Trophoblast cell (in vitro differentiated cells and primary cell): ENCODE data around the gene ADARB1.

Experiments
- DNase-seq, 2 donors: peaks; one replicate each; pipeline ENCODE4 v3.0.0-alpha.2; 2016
- H2AFZ ChIP-seq: 2 replicates; pipeline ENCODE4 v1.6.1; 2013; ENCODE audit warnings: low read length, moderate library complexity, mild to moderate bottlenecking; ENCODE audit not compliant: insufficient read depth, poor library complexity
- H2AK5ac ChIP-seq: 2 replicates; pipeline ENCODE4 v1.6.1; 2013; ENCODE audit warnings: mild to moderate bottlenecking, low read length
- H2BK120ac ChIP-seq: 2 replicates; pipeline ENCODE4 v1.6.1; 2013; ENCODE audit warnings: low read length, mild to moderate bottlenecking, moderate library complexity; ENCODE audit not compliant: insufficient read depth, poor library complexity
- H2BK12ac ChIP-seq: 2 replicates; pipeline ENCODE4 v1.6.1; 2013; ENCODE audit warnings: mild to moderate bottlenecking, low read length, moderate library complexity
- H2BK5ac ChIP-seq: 2 replicates; pipeline ENCODE4 v1.6.1; 2013; ENCODE audit warnings: low read length, low read depth, moderate library complexity, mild to moderate bottlenecking; ENCODE audit not compliant: poor library complexity
- H3K14ac ChIP-seq: 2 replicates; pipeline ENCODE4 v1.6.1; 2013; ENCODE audit warnings: mild to moderate bottlenecking, low read length
- H3K18ac ChIP-seq: 2 replicates; pipeline ENCODE4 v1.6.1; 2013; ENCODE audit warnings: mild to moderate bottlenecking, low read length
- H3K23ac ChIP-seq: 2 replicates; pipeline ENCODE4 v1.6.1; 2013; ENCODE audit warnings: low read length
- H3K27ac ChIP-seq: 2 replicates; pipeline ENCODE4 v1.5.1; 2013; ENCODE audit warnings: low read depth, mild to moderate bottlenecking, inconsistent platforms, low read length, moderate library complexity
- H3K27me3 ChIP-seq: 2 replicates; pipeline ENCODE4 v1.6.1; 2013; ENCODE audit warnings: inconsistent platforms, mild to moderate bottlenecking, low read length, moderate library complexity; ENCODE audit not compliant: insufficient read depth
- H3K36me3 ChIP-seq, 2 experiments: 1 replicate in 1 of 2; 2 replicates in 1 of 2; pipeline ENCODE4 v1.6.1; 2013; ENCODE audit warnings: low read length in 2 of 2, mild to moderate bottlenecking in 2 of 2, moderate library complexity in 1 of 2; ENCODE audit not compliant: insufficient read depth in 2 of 2, control insufficient read depth in 1 of 2
- H3K4ac ChIP-seq: 2 replicates; pipeline ENCODE4 v1.6.1; 2013; ENCODE audit warnings: low read depth, mild to moderate bottlenecking, low read length, moderate library complexity
- H3K4me1 ChIP-seq, 2 experiments: 1 replicate in 1 of 2; 2 replicates in 1 of 2; pipeline ENCODE4 v1.6.1; 2013; ENCODE audit warnings: low read length in 2 of 2, mild to moderate bottlenecking in 2 of 2, moderate library complexity in 1 of 2; ENCODE audit not compliant: insufficient read depth in 2 of 2, control insufficient read depth in 1 of 2
- H3K4me2 ChIP-seq: 2 replicates; pipeline ENCODE4 v1.6.1; 2013; ENCODE audit warnings: inconsistent platforms, mild to moderate bottlenecking, low read length, moderate library complexity
- H3K4me3 ChIP-seq: 2 replicates; pipeline ENCODE4 v1.5.1; 2013; ENCODE audit warnings: mild to moderate bottlenecking, low read depth, low read length, inconsistent platforms
- H3K79me1 ChIP-seq: one replicate; pipeline ENCODE4 v1.6.1; 2013; ENCODE audit warnings: low read length
- H3K79me2 ChIP-seq: 2 replicates; pipeline ENCODE4 v1.6.1; 2013; ENCODE audit warnings: low read length, mild to moderate bottlenecking; ENCODE audit not compliant: control insufficient read depth, insufficient read depth, poor library complexity
- H3K9ac ChIP-seq: 2 replicates; pipeline ENCODE4 v1.6.1; 2013; ENCODE audit warnings: mild to moderate bottlenecking, low read length
- H3K9me3 ChIP-seq: 2 replicates; pipeline ENCODE4 v1.6.1; 2013; ENCODE audit warnings: low read depth, mild to moderate bottlenecking, control low read depth, inconsistent platforms, low read length; ENCODE audit not compliant: insufficient read depth
- H4K12ac ChIP-seq: 2 replicates; pipeline ENCODE4 v1.6.1; 2013; ENCODE audit warnings: low read depth, mild to moderate bottlenecking, low read length, moderate library complexity
- H4K8ac ChIP-seq: 2 replicates; pipeline ENCODE4 v1.6.1; 2013; ENCODE audit warnings: low read depth, mild to moderate bottlenecking, low read length, moderate library complexity
- H4K91ac ChIP-seq: one replicate; pipeline ENCODE4 v1.6.1; 2013; ENCODE audit warnings: low read depth, mild to moderate bottlenecking, low read length, moderate library complexity
- WGBS: extraction: QIAGEN DNeasy Blood & Tissue Kit; methylation state at CpG from one replicate; pipeline ENCODE4 v1.1.7; 2013; ENCODE audit warnings: missing lambda C conversion rate; ENCODE audit not compliant: insufficient read length, insufficient coverage; ENCODE audit errors: extremely low coverage; 5-methylcytosine and 5-hydroxymethylcytosine counted together

Gene ADARB1

DNA sequence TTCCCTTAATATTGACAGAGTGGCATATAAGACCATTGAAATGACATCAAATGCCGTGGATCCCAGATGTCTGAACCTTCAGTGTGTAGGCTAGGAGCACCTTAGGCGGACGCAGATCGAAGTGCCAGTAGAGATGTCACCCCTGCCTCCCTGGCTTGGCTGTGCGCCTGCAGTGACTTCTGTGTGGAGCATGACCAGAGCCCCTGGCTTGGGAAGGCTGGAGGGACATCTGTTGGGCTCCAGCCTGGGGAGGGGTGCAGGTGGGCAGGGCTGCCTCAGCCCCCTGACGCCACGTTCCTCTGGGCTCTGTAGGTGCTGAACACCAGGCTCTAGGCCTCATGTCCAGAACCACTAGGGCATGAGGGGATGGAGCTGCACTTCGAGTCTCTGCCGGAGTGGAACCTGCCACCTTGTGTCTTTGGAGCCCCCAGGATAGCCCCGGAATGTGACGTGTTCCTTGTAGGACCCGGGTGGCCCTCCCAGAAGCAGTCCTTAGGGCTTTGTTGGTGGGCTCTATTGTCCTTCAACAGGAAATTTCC, 103.8 kb downstream of the ADARB1 start:
- no peak overlapping the region for H2BK12ac ChIP-seq

DNA sequence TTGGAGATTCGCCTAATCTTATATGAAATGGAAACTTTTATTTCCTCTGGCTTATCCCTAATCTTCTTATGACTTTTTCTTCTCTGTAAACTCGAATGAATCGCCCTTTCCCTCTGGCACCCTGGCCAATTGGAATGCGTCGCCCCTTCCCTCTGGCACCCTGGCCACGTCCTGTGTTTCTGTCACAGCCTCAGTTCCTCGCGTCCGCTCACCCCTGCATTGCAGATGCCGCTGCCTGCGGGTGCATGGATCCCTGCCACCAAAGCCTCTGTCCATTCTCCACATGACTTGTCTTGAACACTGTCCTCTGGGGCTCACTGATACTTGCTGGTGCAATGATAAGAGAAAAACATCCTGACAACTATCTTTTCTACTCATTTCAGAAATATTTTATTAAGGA, 104.6 kb downstream of the ADARB1 start:
- DNase-seq: no peak
- H3K14ac ChIP-seq: no peak overlapping the region
- peaks cover 26 to 34% of the 10 kb centered on the region in 2 experiments for H3K36me3 ChIP-seq
- H4K91ac ChIP-seq: no peak overlapping the region
- H3K9me3 ChIP-seq: no peaks in the 10 kb centered on the region
- H4K12ac ChIP-seq: no peak overlapping the region
- no peak overlapping the region for H2BK120ac ChIP-seq
- no peak overlapping the region for H2BK12ac ChIP-seq
- no CpG with 5 or more reads among the region's 11 CpGs for WGBS
- H2AK5ac ChIP-seq: no peak overlapping the region
- no peak overlapping the region for H4K8ac ChIP-seq
- H3K4me1 ChIP-seq: no peaks in the 10 kb centered on the region
- H3K23ac ChIP-seq: no peak overlapping the region
- H3K79me2 ChIP-seq: no peaks in the 10 kb centered on the region
- H2BK5ac ChIP-seq: no peak overlapping the region
- H3K9ac ChIP-seq: no peak overlapping the region
- no peak overlapping the region for H3K18ac ChIP-seq
- H3K27ac ChIP-seq: no peak overlapping the region
- no peak overlapping the region for H3K4ac ChIP-seq
- no peaks in the 10 kb centered on the region for H3K79me1 ChIP-seq
- H3K27me3 ChIP-seq: no peaks in the 10 kb centered on the region
- H3K4me2 ChIP-seq: no peak overlapping the region
- no peak overlapping the region for H3K4me3 ChIP-seq
- H2AFZ ChIP-seq: no peak overlapping the region

More for the DNA sequence above, 103.8 kb downstream of the ADARB1 start:
- Histone ChIP-seq H3K9me3 (no peaks in the 10 kb centered on the region), H3K4me2 (no peak overlapping the region), H3K36me3 (peaks cover 26 to 34% of the 10 kb centered on the region in 2 experiments), H3K79me2 (no peaks in the 10 kb centered on the region), H2AK5ac (no peak overlapping the region), H2BK120ac (no peak overlapping the region), H2AFZ (no peak overlapping the region), H3K27ac (no peak overlapping the region), H3K18ac (no peak overlapping the region), H2BK5ac (no peak overlapping the region), H4K8ac (no peak overlapping the region), H3K9ac (no peak overlapping the region), H4K12ac (no peak overlapping the region), H3K4ac (no peak overlapping the region), H3K23ac (no peak overlapping the region), H3K4me3 (no peak overlapping the region), H3K4me1 (no peaks in the 10 kb centered on the region), H3K79me1 (no peaks in the 10 kb centered on the region), H4K91ac (no peak overlapping the region), H3K14ac (no peak overlapping the region), H3K27me3 (no peaks in the 10 kb centered on the region)
- DNase-seq: no peak
- WGBS: no CpG with 5 or more reads among the region's 12 CpGs

DNA sequence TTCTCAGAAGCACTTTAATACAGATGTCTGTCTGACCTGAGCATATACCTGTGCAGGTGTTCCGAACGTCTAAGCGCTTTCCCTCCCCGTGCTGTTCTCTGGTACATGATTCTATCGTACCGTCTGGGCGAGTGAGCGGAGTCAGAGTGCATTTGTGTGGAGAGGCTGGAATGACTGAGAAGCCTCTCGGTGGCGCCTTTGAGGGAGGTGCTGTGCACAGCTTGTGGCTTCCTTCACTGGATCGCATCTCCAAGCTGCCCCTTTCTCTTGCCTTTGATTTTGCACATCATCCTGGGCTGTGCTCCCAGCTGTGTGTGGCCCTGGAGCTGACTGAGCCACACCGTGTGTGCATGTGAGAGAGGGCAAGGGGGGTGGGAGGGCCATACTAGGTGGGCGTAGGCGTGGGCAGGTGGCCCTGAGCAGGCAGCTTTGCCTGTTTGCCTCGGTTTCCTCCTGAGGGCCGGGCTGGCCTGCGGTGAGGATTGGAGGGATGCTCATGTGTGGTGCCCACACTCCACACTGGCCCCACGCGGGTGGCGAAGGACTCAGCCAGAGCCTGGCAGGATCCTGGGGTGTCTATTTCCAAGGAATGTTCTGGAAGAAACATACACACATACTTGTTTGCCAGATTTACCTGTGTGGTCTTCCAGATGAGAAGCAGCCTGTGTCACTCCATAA, 105.3 kb downstream of the ADARB1 start:
- no peak overlapping the region for H4K12ac ChIP-seq
- no peak overlapping the region for H3K23ac ChIP-seq
- no peak overlapping the region for H3K4me2 ChIP-seq
- no peaks in the 10 kb centered on the region for H3K79me1 ChIP-seq
- H2BK120ac ChIP-seq: no peak overlapping the region
- H2AFZ ChIP-seq: no peak overlapping the region
- H4K8ac ChIP-seq: no peak overlapping the region
- no peak overlapping the region for H3K14ac ChIP-seq
- no peak overlapping the region for H3K4me3 ChIP-seq
- no CpG with 5 or more reads among the region's 20 CpGs for WGBS
- no peak overlapping the region for H3K9ac ChIP-seq
- H3K18ac ChIP-seq: no peak overlapping the region
- no peak overlapping the region for H2AK5ac ChIP-seq
- H3K27me3 ChIP-seq: no peaks in the 10 kb centered on the region
- no peak for DNase-seq
- no peak overlapping the region for H2BK12ac ChIP-seq
- H3K36me3 ChIP-seq: peaks cover 26 to 34% of the 10 kb centered on the region in 2 experiments
- H3K79me2 ChIP-seq: no peaks in the 10 kb centered on the region
- no peak overlapping the region for H3K4ac ChIP-seq
- no peak overlapping the region for H2BK5ac ChIP-seq
- H3K4me1 ChIP-seq: no peaks in the 10 kb centered on the region
- H3K9me3 ChIP-seq: no peaks in the 10 kb centered on the region
- no peak overlapping the region for H4K91ac ChIP-seq
- H3K27ac ChIP-seq: no peak overlapping the region

DNA sequence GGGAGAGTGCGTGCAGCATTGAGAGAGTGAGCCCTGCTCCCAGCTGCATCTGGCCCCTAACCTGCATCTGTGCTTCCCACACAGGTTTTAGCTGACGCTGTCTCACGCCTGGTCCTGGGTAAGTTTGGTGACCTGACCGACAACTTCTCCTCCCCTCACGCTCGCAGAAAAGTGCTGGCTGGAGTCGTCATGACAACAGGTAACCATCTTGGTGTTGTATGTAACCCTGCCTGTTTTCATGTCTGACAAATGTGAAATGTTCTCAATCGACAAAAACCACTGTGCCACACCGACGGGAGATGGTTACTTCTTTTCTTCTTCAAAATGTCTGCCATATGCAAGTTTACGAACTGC, 105.8 kb downstream of the ADARB1 start:
- Histone ChIP-seq H2BK5ac (no peak overlapping the region), H4K8ac (no peak overlapping the region), H3K36me3 (peaks cover 30 to 39% of the 10 kb centered on the region in 2 experiments), H3K4me2 (no peak overlapping the region), H2AFZ (no peak overlapping the region), H3K4ac (no peak overlapping the region), H3K18ac (no peak overlapping the region), H4K91ac (no peak overlapping the region), H2BK12ac (no peak overlapping the region), H3K14ac (no peak overlapping the region), H3K27ac (no peak overlapping the region), H2BK120ac (no peak overlapping the region), H4K12ac (no peak overlapping the region), H2AK5ac (no peak overlapping the region), H3K9me3 (peaks cover 2% of the 10 kb centered on the region), H3K23ac (no peak overlapping the region), H3K79me2 (no peaks in the 10 kb centered on the region), H3K9ac (no peak overlapping the region), H3K4me3 (no peak overlapping the region), H3K79me1 (no peaks in the 10 kb centered on the region), H3K4me1 (no peaks in the 10 kb centered on the region), H3K27me3 (no peaks in the 10 kb centered on the region)
- no peak for DNase-seq
- WGBS: no CpG with 5 or more reads among the region's 11 CpGs
